Left ventricle myocardium inferior (tissue), 1 donor: ENCODE data around the gene SLC30A1. TPM values are rescaled to one million over a fixed set of nuclear protein-coding genes. Genes with fewer than 3 reads are reported as not detected.
A peak's percentile ranks its signal among the peaks of the same experiment; 100 is the strongest.

ENCODE experiments used
- DNase-seq: peaks from one replicate; pipeline ENCODE4 v3.0.0-alpha.2; 2020
- H3K27ac ChIP-seq: fragments of 200-600 bp; replicated peaks from 2 replicates; pipeline ENCODE4 v1.8.0; 2021
- H3K27me3 ChIP-seq: fragments of 200-600 bp; 2 replicates; pipeline ENCODE4 v1.8.0; 2021; ENCODE audit warnings: low read depth
- H3K36me3 ChIP-seq: fragments of 200-600 bp; 2 replicates; pipeline ENCODE4 v1.8.0; 2021
- H3K4me1 ChIP-seq: fragments of 200-600 bp; 2 replicates; pipeline ENCODE4 v1.8.0; 2021
- H3K4me3 ChIP-seq: fragments of 200-600 bp; 2 replicates; pipeline ENCODE4 v1.8.0; 2021; ENCODE audit warnings: mild to moderate bottlenecking, moderate library complexity
- H3K9me3 ChIP-seq: fragments of 200-600 bp; replicated peaks from 2 replicates; pipeline ENCODE4 v1.8.0; 2021
- intact Hi-C: fragments of 100-400 bp; cut with micrococcal nuclease; formaldehyde crosslinking; loops from one replicate; pipeline ENCODE4 v1.11.0; 2022
- total RNA-seq: library from RNA; stranded (reverse); fragmentation: NEBNext Ultra II Directional; extraction: Animal tissue kit (Norgen Biotek cat#: 25700); gene quantifications from one replicate; pipeline ENCODE4 v1.2.1, GENCODE V29; 2021
- TF ChIP-seq, protein P1 (sequence below): fragments of 200-600 bp; IDR thresholded peaks from 2 replicates; pipeline ENCODE4 v1.8.0; 2021; ENCODE audit warnings: antibody characterized with exemption, mild to moderate bottlenecking, borderline replicate concordance
- donor health status: DM: no; HTN: yes; CAD: no; lungs with severe emphysema.

The SLC30A1 gene
- total RNA-seq, 1 donor from 2014 or later, result 11.5 TPM

DNA sequence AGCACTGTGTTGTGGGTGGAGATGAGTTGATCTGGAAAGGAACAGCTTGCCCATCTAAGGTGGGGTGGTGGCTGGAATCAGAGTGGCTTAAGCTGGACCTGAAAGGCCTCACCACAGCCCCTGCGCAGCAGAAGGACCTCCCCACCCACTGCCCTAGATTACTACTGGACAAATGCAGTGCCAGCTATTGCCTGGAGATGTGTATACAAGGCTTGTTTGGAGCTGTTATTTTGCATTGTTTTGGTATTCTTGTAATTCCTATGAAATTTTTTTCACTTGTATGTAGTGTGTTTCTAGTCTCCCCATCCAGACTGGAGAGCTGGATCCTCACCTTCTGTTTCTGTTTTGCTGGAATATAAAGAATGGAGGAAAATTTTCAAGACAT is 1.3 kb upstream of the SLC30A1 start:
- intact Hi-C loops, result no loop called here
- Histone ChIP-seq H3K4me1 (peaks cover 56% of the 10 kb centered on the region), H3K27me3 (no peaks in the 10 kb centered on the region), H3K9me3 (no peaks in the 10 kb centered on the region), H3K27ac (peak overlapping the region; percentile 99), H3K4me3 (peak overlapping the region; percentile 81), H3K36me3 (peaks cover 7% of the 10 kb centered on the region)
- TF ChIP-seq, protein P1, sequence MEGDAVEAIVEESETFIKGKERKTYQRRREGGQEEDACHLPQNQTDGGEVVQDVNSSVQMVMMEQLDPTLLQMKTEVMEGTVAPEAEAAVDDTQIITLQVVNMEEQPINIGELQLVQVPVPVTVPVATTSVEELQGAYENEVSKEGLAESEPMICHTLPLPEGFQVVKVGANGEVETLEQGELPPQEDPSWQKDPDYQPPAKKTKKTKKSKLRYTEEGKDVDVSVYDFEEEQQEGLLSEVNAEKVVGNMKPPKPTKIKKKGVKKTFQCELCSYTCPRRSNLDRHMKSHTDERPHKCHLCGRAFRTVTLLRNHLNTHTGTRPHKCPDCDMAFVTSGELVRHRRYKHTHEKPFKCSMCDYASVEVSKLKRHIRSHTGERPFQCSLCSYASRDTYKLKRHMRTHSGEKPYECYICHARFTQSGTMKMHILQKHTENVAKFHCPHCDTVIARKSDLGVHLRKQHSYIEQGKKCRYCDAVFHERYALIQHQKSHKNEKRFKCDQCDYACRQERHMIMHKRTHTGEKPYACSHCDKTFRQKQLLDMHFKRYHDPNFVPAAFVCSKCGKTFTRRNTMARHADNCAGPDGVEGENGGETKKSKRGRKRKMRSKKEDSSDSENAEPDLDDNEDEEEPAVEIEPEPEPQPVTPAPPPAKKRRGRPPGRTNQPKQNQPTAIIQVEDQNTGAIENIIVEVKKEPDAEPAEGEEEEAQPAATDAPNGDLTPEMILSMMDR, result no peak
- no peak for DNase-seq

DNA sequence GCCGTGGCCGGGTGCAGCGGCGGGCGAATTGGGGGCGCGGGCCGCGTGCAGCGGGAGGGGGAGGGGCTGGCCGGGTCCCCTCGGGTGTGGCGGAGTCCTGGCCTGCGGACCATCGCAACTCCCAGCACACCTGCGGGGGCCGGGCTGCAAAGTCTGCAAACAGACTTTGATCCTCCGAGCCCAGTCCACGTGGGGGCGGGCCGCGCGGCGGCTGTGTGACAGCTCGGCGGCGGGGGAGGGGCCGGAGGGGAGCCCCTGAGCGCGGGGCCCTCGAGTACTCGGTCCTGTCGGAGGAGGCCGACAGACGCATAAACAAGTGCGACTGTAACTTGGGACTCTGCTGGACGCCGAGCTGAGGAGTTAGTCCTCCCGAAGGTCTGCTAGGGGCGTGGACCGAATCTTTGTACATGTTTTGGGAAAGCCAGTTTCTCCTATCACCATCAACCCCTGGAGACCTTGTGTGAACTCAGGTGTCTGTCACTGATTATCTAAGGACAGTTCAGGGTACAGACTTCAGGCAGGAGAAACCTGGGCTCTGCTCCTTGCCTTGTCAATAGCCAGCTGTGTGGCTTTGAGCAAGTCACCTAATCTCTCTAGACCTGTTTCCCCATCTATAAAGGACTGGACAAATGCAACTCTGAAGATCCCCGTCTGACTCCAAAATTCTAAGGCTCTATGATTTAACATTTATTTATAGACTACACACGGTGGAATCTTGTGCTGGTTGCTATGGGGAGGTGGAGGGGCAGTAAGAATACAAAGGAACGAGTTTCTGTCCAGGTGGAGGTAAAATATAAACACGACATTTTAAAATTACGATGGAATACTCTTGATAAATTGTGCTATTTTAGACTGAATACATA is 710 bp upstream of the SLC30A1 start:
- H3K4me1 ChIP-seq, result peaks cover 62% of the 10 kb centered on the region
- H3K4me3 ChIP-seq, result peak overlapping the region; percentile 81
- H3K9me3 ChIP-seq, result no peaks in the 10 kb centered on the region
- TF ChIP-seq, protein P1, result no peak
- peaks cover 12% of the 10 kb centered on the region for H3K36me3 ChIP-seq
- H3K27ac ChIP-seq, result peak overlapping the region; percentile 99
- intact Hi-C loops, result loop anchor here (5.0 kb wide), 1 partner anchor 78 kb away; no protein-coding TSS in a partner anchor
- DNase-seq, result peak; percentile 85
- no peaks in the 10 kb centered on the region for H3K27me3 ChIP-seq

- Histone ChIP-seq H3K9me3 (no peaks in the 10 kb centered on the region), H3K4me3 (peak overlapping the region; percentile 81), H3K27ac (peak overlapping the region; percentile 99), H3K27me3 (no peaks in the 10 kb centered on the region), H3K36me3 (peaks cover 12% of the 10 kb centered on the region), H3K4me1 (peaks cover 79% of the 10 kb centered on the region)
- TF ChIP-seq, protein P1, result peak; percentile 90
- DNase-seq, result peak; percentile 76
- intact Hi-C loops, result loop anchor here (5.0 kb wide), 1 partner anchor 79 kb away; no protein-coding TSS in a partner anchor
These were observed 932 bp downstream of the SLC30A1 start for GRCh38 chr1:211577819-211578639.

GRCh38 chr1:211577277-211577818 is 1.6 kb downstream of the SLC30A1 start:
- DNase-seq, result no peak
- no peaks in the 10 kb centered on the region for H3K9me3 ChIP-seq
- H3K36me3 ChIP-seq, result peaks cover 12% of the 10 kb centered on the region
- intact Hi-C loops, result loop anchor here (5.0 kb wide), 1 partner anchor 80 kb away; no protein-coding TSS in a partner anchor
- peak overlapping the region; percentile 81 for H3K4me3 ChIP-seq
- peak overlapping the region; percentile 99 for H3K27ac ChIP-seq
- no peaks in the 10 kb centered on the region for H3K27me3 ChIP-seq
- TF ChIP-seq, protein P1, result no peak
- peaks cover 81% of the 10 kb centered on the region for H3K4me1 ChIP-seq

DNA sequence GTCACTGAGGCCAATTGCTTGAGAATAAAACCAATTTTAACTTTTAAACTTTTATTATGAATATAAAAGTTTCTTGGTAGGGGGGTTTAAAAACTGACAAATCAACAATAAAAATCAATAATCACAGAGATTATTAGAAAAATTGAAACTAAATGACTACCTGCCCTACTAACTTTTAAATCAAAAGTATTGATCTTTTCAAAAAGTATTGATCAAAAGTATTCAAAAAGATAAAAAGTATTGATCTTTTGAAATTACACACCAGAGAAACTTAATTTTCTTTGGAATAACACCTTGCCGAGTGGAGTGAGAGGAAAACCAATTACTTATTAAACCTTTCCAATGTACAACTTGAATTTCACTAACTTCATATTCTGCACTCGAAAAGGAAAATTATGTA is 2.2 kb downstream of the SLC30A1 start:
- H3K4me1 ChIP-seq, result peaks cover 76% of the 10 kb centered on the region
- TF ChIP-seq, protein P1, result no peak
- peak overlapping the region; percentile 81 for H3K4me3 ChIP-seq
- H3K27ac ChIP-seq, result peak overlapping the region; percentile 99
- H3K27me3 ChIP-seq, result no peaks in the 10 kb centered on the region
- DNase-seq, result no peak
- peaks cover 12% of the 10 kb centered on the region for H3K36me3 ChIP-seq
- intact Hi-C loops, result loop anchor here (5.0 kb wide), 1 partner anchor 81 kb away; no protein-coding TSS in a partner anchor
- no peaks in the 10 kb centered on the region for H3K9me3 ChIP-seq
